Brain microvascular endothelial cell (primary cell): ENCODE measurements around the gene SGCB.

Experiments used
- DNase-seq: peaks from one replicate; pipeline ENCODE4 v3.0.0-alpha.2; 2020
- H3K27ac ChIP-seq: fragments of 250-450 bp; sonication (Bioruptor Pico); 2 replicates; pipeline ENCODE4 v1.5.1; 2020; ENCODE audit warnings: mild to moderate bottlenecking, moderate library complexity
- H3K27me3 ChIP-seq: fragments of 250-450 bp; sonication (Bioruptor Pico); replicated peaks from 2 replicates; pipeline ENCODE4 v1.5.1; 2020; ENCODE audit warnings: mild to moderate bottlenecking
- H3K36me3 ChIP-seq: fragments of 250-450 bp; sonication (Bioruptor Pico); replicated peaks from 2 replicates; pipeline ENCODE4 v1.5.1; 2020; ENCODE audit warnings: mild to moderate bottlenecking
- H3K4me3 ChIP-seq: 2 replicates; pipeline ENCODE4 v1.5.1; 2011; ENCODE audit warnings: low read depth, mild to moderate bottlenecking, control low read depth, low read length, moderate library complexity
- CTCF ChIP-seq: IDR thresholded peaks from 2 replicates; pipeline ENCODE4 v1.5.1; 2011; ENCODE audit warnings: low read depth, mild to moderate bottlenecking, moderate library complexity, low read length, control low read depth, inconsistent platforms; ENCODE audit errors: missing control alignments
- in situ Hi-C: cut with HindIII; loops from 2 replicates; pipeline ENCODE4 v1.10.0; 2017; ENCODE audit warnings: low sequenced_read_pairs, low pct_ligation_motif_present

SGCB gene

GRCh38 chr4:52069571-52069970, 31.5 kb upstream of the SGCB start:
- no peaks in the 10 kb centered on the region for H3K27me3 ChIP-seq
- no peak overlapping the region for H3K4me3 ChIP-seq
- TF ChIP-seq CTCF: no peak
- no peak overlapping the region for H3K27ac ChIP-seq
- H3K36me3 ChIP-seq: no peaks in the 10 kb centered on the region
- in situ Hi-C loops: no loop called here
- DNase-seq: no peak

- DNase-seq: no peak
- in situ Hi-C loops: no loop called here
- Histone ChIP-seq H3K27me3 (no peaks in the 10 kb centered on the region), H3K36me3 (no peaks in the 10 kb centered on the region), H3K4me3 (no peak overlapping the region), H3K27ac (no peak overlapping the region)
- TF ChIP-seq CTCF: no peak
Observed at GRCh38 chr4:52059372-52059771, 21.3 kb upstream of the SGCB start.

- H3K4me3 ChIP-seq: no peak overlapping the region
- DNase-seq: no peak
- no peaks in the 10 kb centered on the region for H3K27me3 ChIP-seq
- no peaks in the 10 kb centered on the region for H3K36me3 ChIP-seq
- in situ Hi-C loops: no loop called here
- no peak overlapping the region for H3K27ac ChIP-seq
- TF ChIP-seq CTCF: no peak
Observed at GRCh38 chr4:52058275-52058674, 20.2 kb upstream of the SGCB start.

GRCh38 chr4:52057196-52057595, 19.1 kb upstream of the SGCB start:
- no peak for TF ChIP-seq CTCF
- H3K27me3 ChIP-seq: no peaks in the 10 kb centered on the region
- no peak for DNase-seq
- no peak overlapping the region for H3K4me3 ChIP-seq
- H3K27ac ChIP-seq: no peak overlapping the region
- no peaks in the 10 kb centered on the region for H3K36me3 ChIP-seq
- in situ Hi-C loops: no loop called here

- H3K4me3 ChIP-seq: no peak overlapping the region
- DNase-seq: no peak
- no peaks in the 10 kb centered on the region for H3K36me3 ChIP-seq
- no peak overlapping the region for H3K27ac ChIP-seq
- in situ Hi-C loops: no loop called here
- H3K27me3 ChIP-seq: peaks cover 1% of the 10 kb centered on the region
- TF ChIP-seq CTCF: no peak
Observed at GRCh38 chr4:52054254-52054653, 16.2 kb upstream of the SGCB start.

GRCh38 chr4:52052475-52052780, 14.3 kb upstream of the SGCB start:
- peak overlapping the region; percentile 69 for H3K4me3 ChIP-seq
- H3K27ac ChIP-seq: no peak overlapping the region
- no peak for DNase-seq

More at GRCh38 chr4:52052475-52052780, 14.3 kb upstream of the SGCB start:
- Histone ChIP-seq H3K36me3 (no peaks in the 10 kb centered on the region), H3K27me3 (peaks cover 2% of the 10 kb centered on the region)
- in situ Hi-C loops: no loop called here
- no peak for TF ChIP-seq CTCF
